OCI-LY1 (cell line): ENCODE results near the gene EHD1.

Experiments
- H2AFZ ChIP-seq: fragments of 200-600 bp; sonication (generic), shearing (Covaris generic); 2 replicates; pipeline ENCODE4 v1.6.0; 2014; ENCODE audit warnings: antibody characterized with exemption, mild to moderate bottlenecking, low read length
- H3F3A ChIP-seq: fragments of 200-600 bp; sonication (generic), shearing (Covaris generic); 2 replicates; pipeline ENCODE4 v1.6.0; 2014; ENCODE audit warnings: mild to moderate bottlenecking, antibody characterized with exemption, low read length, moderate library complexity; ENCODE audit not compliant: insufficient read depth
- H3K27ac ChIP-seq: fragments of 200-600 bp; sonication (generic); 2 replicates; pipeline ENCODE4 v1.5.1; 2014; ENCODE audit warnings: low read length, mixed run types, mild to moderate bottlenecking, low read depth; ENCODE audit not compliant: poor library complexity, severe bottlenecking
- H3K27me3 ChIP-seq: fragments of 200-600 bp; sonication (generic); 2 replicates; pipeline ENCODE4 v1.6.0; 2014; ENCODE audit warnings: antibody characterized with exemption, mild to moderate bottlenecking, low read length, moderate library complexity; ENCODE audit not compliant: insufficient read depth
- H3K36me3 ChIP-seq: fragments of 200-600 bp; sonication (generic); 2 replicates; pipeline ENCODE4 v1.6.1; 2014; ENCODE audit warnings: mild to moderate bottlenecking, antibody characterized with exemption, low read length, moderate library complexity, mixed read lengths; ENCODE audit not compliant: insufficient read depth
- H3K4me1 ChIP-seq: fragments of 200-600 bp; sonication (generic); 2 replicates; pipeline ENCODE4 v1.5.1; 2014; ENCODE audit warnings: mild to moderate bottlenecking, low read length, moderate library complexity; ENCODE audit not compliant: insufficient read depth, severe bottlenecking
- H3K4me2 ChIP-seq: fragments of 200-600 bp; sonication (generic), shearing (Covaris generic); 2 replicates; pipeline ENCODE4 v1.6.1; 2014; ENCODE audit warnings: low read length
- H3K4me3 ChIP-seq: fragments of 200-600 bp; sonication (generic); 2 replicates; pipeline ENCODE4 v1.5.1; 2014; ENCODE audit warnings: low read length, low read depth, mild to moderate bottlenecking, mixed read lengths; ENCODE audit not compliant: poor library complexity, severe bottlenecking
- H3K79me2 ChIP-seq: fragments of 200-600 bp; shearing (Covaris generic); 2 replicates; pipeline ENCODE4 v1.6.1; 2016; ENCODE audit warnings: mixed run types, low read length, mixed read lengths; ENCODE audit not compliant: insufficient read depth
- H3K9ac ChIP-seq: fragments of 200-600 bp; sonication (generic), shearing (Covaris generic); 2 replicates; pipeline ENCODE4 v1.6.1; 2014; ENCODE audit warnings: mild to moderate bottlenecking, low read length, mixed read lengths
- H3K9me2 ChIP-seq: fragments of 200-600 bp; sonication (generic), shearing (Covaris generic); 2 replicates; pipeline ENCODE4 v1.6.1; 2014; ENCODE audit warnings: low read depth, mild to moderate bottlenecking, low read length, mixed read lengths
- H3K9me3 ChIP-seq: fragments of 200-600 bp; shearing (Covaris generic); 2 replicates; pipeline ENCODE4 v1.6.1; 2014; ENCODE audit warnings: low read length, mixed read lengths
- H4K20me1 ChIP-seq: fragments of 200-600 bp; sonication (generic), shearing (Covaris generic); 2 replicates; pipeline ENCODE4 v1.6.0; 2016; ENCODE audit warnings: mild to moderate bottlenecking, low read length; ENCODE audit not compliant: insufficient read depth
- CTCF ChIP-seq: fragments of 200-600 bp; sonication (generic), shearing (Covaris generic); IDR thresholded peaks from 2 replicates; pipeline ENCODE4 v1.5.1; 2017; ENCODE audit warnings: mild to moderate bottlenecking, antibody characterized with exemption, low read length, moderate library complexity, mixed read lengths
- EZH2 ChIP-seq: fragments of 200-600 bp; sonication (generic), shearing (Covaris generic); IDR thresholded peaks from 2 replicates; pipeline ENCODE4 v1.8.0; 2017; ENCODE audit warnings: borderline replicate concordance, mixed run types, mild to moderate bottlenecking, antibody characterized with exemption, low read length, moderate library complexity, mixed read lengths

Gene EHD1

GRCh38 chr11:64833198-64833502, 45.3 kb downstream of the EHD1 start:
- H3K36me3 ChIP-seq: peaks cover 50% of the 10 kb centered on the region
- no peak for TF ChIP-seq EZH2
- no peak for TF ChIP-seq CTCF
- no peak overlapping the region for H3K9ac ChIP-seq
- no peak overlapping the region for H3K4me2 ChIP-seq
- H3K27ac ChIP-seq: no peak overlapping the region
- H3F3A ChIP-seq: no peaks in the 10 kb centered on the region
- H3K4me3 ChIP-seq: no peak overlapping the region
- H3K9me3 ChIP-seq: no peaks in the 10 kb centered on the region
- no peaks in the 10 kb centered on the region for H3K9me2 ChIP-seq
- no peaks in the 10 kb centered on the region for H3K4me1 ChIP-seq
- no peaks in the 10 kb centered on the region for H3K27me3 ChIP-seq
- H4K20me1 ChIP-seq: no peaks in the 10 kb centered on the region
- H2AFZ ChIP-seq: no peak overlapping the region
- no peaks in the 10 kb centered on the region for H3K79me2 ChIP-seq

DNA sequence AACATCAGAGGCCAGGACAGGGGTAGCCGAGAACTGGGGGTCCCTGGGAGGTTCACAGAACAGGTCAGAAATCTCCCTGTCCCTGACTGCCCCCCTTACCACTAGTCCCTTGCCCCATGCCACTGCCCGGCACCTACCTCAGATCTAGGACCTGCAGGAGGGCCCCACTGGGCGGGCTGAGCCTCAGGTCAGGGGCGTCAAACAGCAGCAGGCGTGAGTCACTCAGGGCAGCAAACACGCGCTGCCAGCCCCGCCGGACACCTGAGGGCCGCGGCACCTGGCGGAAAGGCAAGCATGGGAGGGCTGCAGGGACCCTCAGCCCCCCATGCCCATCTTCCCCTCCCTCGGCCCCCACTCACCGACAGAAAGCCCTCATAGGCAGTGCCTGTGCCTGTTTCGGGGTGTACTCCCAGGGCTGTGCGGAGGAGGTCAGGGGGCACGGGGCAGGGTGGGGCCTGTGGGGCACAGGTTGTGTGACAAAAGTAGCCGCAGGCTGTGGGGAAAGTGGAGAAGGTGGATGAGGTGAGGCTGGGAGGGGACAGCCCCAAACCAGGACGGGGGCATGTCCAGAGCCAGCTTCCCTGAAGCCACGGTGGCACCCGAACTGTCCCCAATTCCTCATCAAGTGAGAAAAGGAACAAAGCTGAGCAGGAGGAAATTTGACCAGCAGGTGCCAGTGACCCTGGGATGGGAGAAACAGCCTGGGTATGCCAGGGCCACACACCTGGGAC, 45.8 kb downstream of the EHD1 start:
- H3K4me2 ChIP-seq: no peak overlapping the region

GRCh38 chr11:64831411-64831891, 47.0 kb downstream of the EHD1 start:
- Histone ChIP-seq H3K27ac (no peak overlapping the region), H3K9me3 (no peaks in the 10 kb centered on the region), H2AFZ (no peak overlapping the region), H3K4me3 (no peak overlapping the region), H3K4me1 (no peaks in the 10 kb centered on the region), H3K9me2 (no peaks in the 10 kb centered on the region), H3K79me2 (no peaks in the 10 kb centered on the region), H3F3A (no peaks in the 10 kb centered on the region), H4K20me1 (no peaks in the 10 kb centered on the region), H3K27me3 (no peaks in the 10 kb centered on the region), H3K4me2 (no peak overlapping the region), H3K36me3 (peaks cover 52% of the 10 kb centered on the region), H3K9ac (no peak overlapping the region)
- TF ChIP-seq EZH2 (no peak), CTCF (no peak)

More for the DNA sequence above, 45.8 kb downstream of the EHD1 start:
- Histone ChIP-seq H3K4me3 (no peak overlapping the region), H3K79me2 (no peaks in the 10 kb centered on the region), H3K9me2 (no peaks in the 10 kb centered on the region), H3K9me3 (no peaks in the 10 kb centered on the region), H3K9ac (no peak overlapping the region), H3K27me3 (no peaks in the 10 kb centered on the region), H3F3A (no peaks in the 10 kb centered on the region), H3K36me3 (peaks cover 45% of the 10 kb centered on the region), H4K20me1 (no peaks in the 10 kb centered on the region), H2AFZ (no peak overlapping the region), H3K27ac (no peak overlapping the region), H3K4me1 (no peaks in the 10 kb centered on the region)
- TF ChIP-seq EZH2 (no peak), CTCF (no peak)
